KMS-11 (cell line): ENCODE data around the gene MCTP2.

Experiments
- H2AFZ ChIP-seq: fragments of 200-600 bp; sonication (generic); 2 replicates; pipeline ENCODE4 v1.6.1; 2016; ENCODE audit warnings: antibody characterized with exemption, mixed run types, low read depth
- H3K27ac ChIP-seq: fragments of 200-600 bp; sonication (generic); 2 replicates; pipeline ENCODE4 v1.6.1; 2016; ENCODE audit warnings: mild to moderate bottlenecking, mixed run types
- H3K27me3 ChIP-seq: fragments of 200-600 bp; sonication (generic); 2 replicates; pipeline ENCODE4 v1.6.1; 2017; ENCODE audit warnings: mild to moderate bottlenecking, low read depth, mixed run types, moderate library complexity; ENCODE audit not compliant: insufficient read depth
- H3K36me3 ChIP-seq: fragments of 200-600 bp; sonication (generic); 2 replicates; pipeline ENCODE4 v1.6.1; 2017; ENCODE audit warnings: mild to moderate bottlenecking, mixed run types; ENCODE audit not compliant: insufficient read depth
- H3K4me1 ChIP-seq: fragments of 200-600 bp; sonication (generic); 2 replicates; pipeline ENCODE4 v1.6.1; 2016; ENCODE audit warnings: mild to moderate bottlenecking, low read depth, mixed run types; ENCODE audit not compliant: poor library complexity, severe bottlenecking
- H3K4me2 ChIP-seq: fragments of 200-600 bp; sonication (generic); 2 replicates; pipeline ENCODE4 v1.7.0; 2016; ENCODE audit warnings: mild to moderate bottlenecking, mixed run types
- H3K4me3 ChIP-seq: fragments of 200-600 bp; sonication (generic); IDR thresholded peaks from 2 replicates; pipeline ENCODE4 v1.6.1; 2017; ENCODE audit warnings: low read depth, low read length, mixed read lengths; ENCODE audit not compliant: insufficient read depth
- H3K79me2 ChIP-seq: fragments of 200-600 bp; sonication (generic); 2 replicates; pipeline ENCODE4 v1.6.1; 2016; ENCODE audit warnings: low read depth, mixed run types; ENCODE audit not compliant: insufficient read depth
- H3K9ac ChIP-seq: fragments of 200-600 bp; sonication (generic); 2 replicates; pipeline ENCODE4 v1.6.1; 2016; ENCODE audit warnings: mild to moderate bottlenecking, mixed run types
- H4K20me1 ChIP-seq: fragments of 200-600 bp; sonication (generic); 2 replicates; pipeline ENCODE4 v1.6.1; 2016; ENCODE audit warnings: mild to moderate bottlenecking, mixed run types; ENCODE audit not compliant: insufficient read depth
- TF ChIP-seq, protein P1 (sequence below): fragments of 200-600 bp; sonication (generic); conservative IDR thresholded peaks from 2 replicates; pipeline ENCODE4 v1.6.1; 2017; ENCODE audit warnings: low read depth, mild to moderate bottlenecking, antibody characterized with exemption, low read length, moderate library complexity, mixed read lengths

MCTP2 gene

DNA sequence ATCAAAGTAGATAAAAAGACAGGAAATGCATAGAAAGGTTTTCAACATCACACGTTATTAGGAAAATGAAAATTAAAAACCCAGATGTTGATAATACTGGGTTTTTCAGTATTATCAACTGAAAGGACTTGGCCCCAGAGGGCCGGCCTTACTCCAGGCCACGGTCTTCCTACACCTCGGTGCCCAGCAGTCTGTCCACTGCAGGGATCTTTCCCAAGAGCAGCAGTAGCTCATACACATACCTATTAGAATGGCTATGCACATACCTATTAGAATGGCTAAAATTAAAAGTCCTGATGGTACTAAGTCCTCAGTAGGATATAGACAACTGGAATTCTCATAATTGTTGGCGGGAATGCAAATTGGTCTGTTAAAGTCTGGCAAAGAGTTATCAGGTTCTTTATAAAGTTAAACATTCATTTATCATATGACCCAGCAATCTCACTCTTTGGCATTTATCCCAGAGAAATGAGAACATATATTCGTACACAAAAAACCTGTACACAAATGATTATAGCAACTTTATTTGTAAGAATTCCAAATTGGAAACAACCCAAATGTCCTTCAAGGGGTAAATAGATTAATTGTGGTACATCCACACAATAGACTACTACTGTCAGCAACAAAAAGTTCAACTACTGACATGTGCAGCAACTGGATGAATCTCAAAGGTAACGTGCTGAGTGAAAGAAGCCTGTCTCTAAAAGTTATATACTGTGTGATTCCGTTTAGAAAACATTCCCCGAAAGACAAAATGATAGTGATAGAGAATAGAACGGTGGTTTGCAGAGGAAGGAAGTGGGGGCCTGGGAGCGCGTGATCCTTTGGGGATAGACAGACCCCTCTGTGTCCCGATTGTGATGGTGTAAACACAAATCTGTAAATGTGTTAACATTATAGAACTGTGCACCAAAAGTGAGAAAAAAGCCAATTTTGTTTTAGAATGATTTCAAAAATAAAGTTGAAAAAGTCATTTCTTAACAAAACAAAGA is 62.3 kb downstream of the MCTP2 start:
- Histone ChIP-seq H3K27ac (no peak overlapping the region), H3K4me2 (no peak overlapping the region), H4K20me1 (no peaks in the 10 kb centered on the region), H3K4me3 (no peak overlapping the region), H3K36me3 (no peaks in the 10 kb centered on the region), H2AFZ (no peak overlapping the region), H3K9ac (no peak overlapping the region), H3K4me1 (no peaks in the 10 kb centered on the region), H3K27me3 (no peaks in the 10 kb centered on the region), H3K79me2 (no peaks in the 10 kb centered on the region)
- TF ChIP-seq, protein P1, sequence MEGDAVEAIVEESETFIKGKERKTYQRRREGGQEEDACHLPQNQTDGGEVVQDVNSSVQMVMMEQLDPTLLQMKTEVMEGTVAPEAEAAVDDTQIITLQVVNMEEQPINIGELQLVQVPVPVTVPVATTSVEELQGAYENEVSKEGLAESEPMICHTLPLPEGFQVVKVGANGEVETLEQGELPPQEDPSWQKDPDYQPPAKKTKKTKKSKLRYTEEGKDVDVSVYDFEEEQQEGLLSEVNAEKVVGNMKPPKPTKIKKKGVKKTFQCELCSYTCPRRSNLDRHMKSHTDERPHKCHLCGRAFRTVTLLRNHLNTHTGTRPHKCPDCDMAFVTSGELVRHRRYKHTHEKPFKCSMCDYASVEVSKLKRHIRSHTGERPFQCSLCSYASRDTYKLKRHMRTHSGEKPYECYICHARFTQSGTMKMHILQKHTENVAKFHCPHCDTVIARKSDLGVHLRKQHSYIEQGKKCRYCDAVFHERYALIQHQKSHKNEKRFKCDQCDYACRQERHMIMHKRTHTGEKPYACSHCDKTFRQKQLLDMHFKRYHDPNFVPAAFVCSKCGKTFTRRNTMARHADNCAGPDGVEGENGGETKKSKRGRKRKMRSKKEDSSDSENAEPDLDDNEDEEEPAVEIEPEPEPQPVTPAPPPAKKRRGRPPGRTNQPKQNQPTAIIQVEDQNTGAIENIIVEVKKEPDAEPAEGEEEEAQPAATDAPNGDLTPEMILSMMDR = no peak

DNA sequence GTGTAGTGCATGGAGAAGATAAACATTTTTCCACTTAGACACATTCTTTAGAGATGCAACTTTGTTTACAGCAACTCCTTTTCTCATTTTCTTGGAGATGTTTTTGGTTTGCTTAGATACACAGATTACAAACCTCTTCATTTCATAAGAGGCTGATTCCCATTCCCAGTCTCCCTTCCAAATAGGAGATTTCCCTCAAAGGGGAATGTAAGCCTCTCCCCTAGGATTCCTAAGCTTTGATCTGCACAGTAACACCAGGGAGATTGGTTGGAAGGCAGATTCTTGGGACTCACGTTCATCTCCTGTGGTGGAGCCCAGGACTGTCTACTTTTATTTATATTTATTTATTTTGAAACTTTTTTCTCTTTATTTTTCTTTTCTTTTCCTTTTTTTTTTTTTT is 63.2 kb downstream of the MCTP2 start:
- Histone ChIP-seq H3K79me2 (no peaks in the 10 kb centered on the region), H3K4me1 (no peaks in the 10 kb centered on the region), H3K4me3 (no peak overlapping the region), H2AFZ (no peak overlapping the region), H3K27ac (no peak overlapping the region), H4K20me1 (no peaks in the 10 kb centered on the region), H3K9ac (no peak overlapping the region), H3K4me2 (no peak overlapping the region), H3K27me3 (no peaks in the 10 kb centered on the region), H3K36me3 (no peaks in the 10 kb centered on the region)
- TF ChIP-seq, protein P1 = no peak

DNA sequence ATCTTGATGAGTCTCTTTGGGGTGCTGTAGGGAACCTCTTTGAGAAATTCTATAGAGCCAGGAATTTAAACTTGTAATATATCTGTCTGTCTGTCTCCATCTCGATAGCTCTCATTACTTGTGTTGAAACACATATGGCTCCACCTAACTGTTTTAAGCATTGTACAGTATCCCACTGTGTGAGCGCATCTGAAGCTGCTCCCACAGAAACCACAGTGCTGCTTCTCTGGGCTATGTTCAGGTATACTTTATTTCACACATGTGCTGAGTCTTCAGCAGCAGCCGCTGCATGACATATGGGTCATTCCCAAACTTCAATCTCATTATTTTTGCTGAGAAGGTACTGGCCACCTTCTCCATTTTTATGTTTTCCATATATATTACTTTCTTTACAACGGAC is 63.9 kb downstream of the MCTP2 start:
- H3K27me3 ChIP-seq = no peaks in the 10 kb centered on the region
- no peaks in the 10 kb centered on the region for H3K79me2 ChIP-seq
- TF ChIP-seq, protein P1 = no peak
- no peak overlapping the region for H3K4me2 ChIP-seq
- no peaks in the 10 kb centered on the region for H4K20me1 ChIP-seq
- H3K27ac ChIP-seq = no peak overlapping the region
- no peak overlapping the region for H2AFZ ChIP-seq
- no peaks in the 10 kb centered on the region for H3K36me3 ChIP-seq
- no peak overlapping the region for H3K4me3 ChIP-seq
- no peaks in the 10 kb centered on the region for H3K4me1 ChIP-seq
- no peak overlapping the region for H3K9ac ChIP-seq

DNA sequence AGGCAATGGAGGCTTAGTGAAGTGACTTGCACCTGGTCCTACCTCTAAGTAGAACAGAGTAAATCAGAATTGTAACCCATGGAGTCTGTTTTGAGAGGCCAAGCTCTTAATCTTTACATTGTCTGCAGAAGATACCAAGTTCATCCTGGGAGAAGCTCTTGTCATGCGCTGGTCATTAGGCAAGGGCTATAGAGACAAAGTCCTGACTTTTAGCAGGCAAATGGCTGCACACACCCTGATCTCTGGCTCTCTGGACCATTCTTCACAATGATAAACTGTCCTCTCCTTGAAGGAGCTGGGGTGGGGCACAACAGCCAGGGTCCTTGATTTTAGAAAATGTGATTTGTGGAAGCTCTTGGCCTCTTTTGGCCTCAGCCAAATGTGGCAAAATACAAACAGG is 65.4 kb downstream of the MCTP2 start:
- no peaks in the 10 kb centered on the region for H3K36me3 ChIP-seq
- no peaks in the 10 kb centered on the region for H4K20me1 ChIP-seq
- no peak overlapping the region for H3K4me3 ChIP-seq
- no peak overlapping the region for H2AFZ ChIP-seq
- no peaks in the 10 kb centered on the region for H3K27me3 ChIP-seq
- H3K79me2 ChIP-seq = no peaks in the 10 kb centered on the region
- no peak overlapping the region for H3K27ac ChIP-seq
- no peak overlapping the region for H3K9ac ChIP-seq
- no peaks in the 10 kb centered on the region for H3K4me1 ChIP-seq
- H3K4me2 ChIP-seq = no peak overlapping the region
- TF ChIP-seq, protein P1 = no peak
